GM19372 (cell line): ENCODE measurements around the gene ATAD3C.

Experiments used
- ATAC-seq: cut with Tn5 transposase; IDR thresholded peaks from one replicate; pipeline ENCODE4 v1.9.1; 2021; ENCODE audit warnings: mild to moderate bottlenecking, low read depth, moderate library complexity; ENCODE audit not compliant: unreplicated experiment

Gene ATAD3C

GRCh38 chr1:1430114-1430982 is 19.1 kb upstream of the ATAD3C start:
- ATAC-seq, result no peak

- no peak for ATAC-seq
Observed at GRCh38 chr1:1430992-1431844, 18.3 kb upstream of the ATAD3C start.

GRCh38 chr1:1431845-1432273 is 17.6 kb upstream of the ATAD3C start:
- no peak for ATAC-seq

- ATAC-seq, result no peak
Observed at GRCh38 chr1:1432274-1432950, 17.1 kb upstream of the ATAD3C start.

GRCh38 chr1:1432951-1433803 is 16.3 kb upstream of the ATAD3C start:
- ATAC-seq, result no peak

GRCh38 chr1:1433804-1434130 is 15.7 kb upstream of the ATAD3C start:
- ATAC-seq, result no peak

- no peak for ATAC-seq
Observed at GRCh38 chr1:1434131-1434823, 15.2 kb upstream of the ATAD3C start.

GRCh38 chr1:1434824-1435105 is 14.7 kb upstream of the ATAD3C start:
- ATAC-seq, result no peak

GRCh38 chr1:1435106-1435903 is 14.2 kb upstream of the ATAD3C start, which contains the start of gene VWA1:
Gene VWA1 (plus strand): TSS chr1:1435690. CDS start chr1:1435749, 59 bp downstream.
- ATAC-seq, result no peak

- ATAC-seq, result no peak
Observed at GRCh38 chr1:1435911-1436629, 13.4 kb upstream of the ATAD3C start.

- no peak for ATAC-seq
Observed at GRCh38 chr1:1436630-1437032, 12.9 kb upstream of the ATAD3C start.

GRCh38 chr1:1437033-1437903 is 12.2 kb upstream of the ATAD3C start:
- no peak for ATAC-seq

- peak; percentile 58 for ATAC-seq
Observed at GRCh38 chr1:1437904-1438376, 11.5 kb upstream of the ATAD3C start.

GRCh38 chr1:1438531-1439381 is 10.7 kb upstream of the ATAD3C start:
- no peak for ATAC-seq

GRCh38 chr1:1439546-1440261 is 9.8 kb upstream of the ATAD3C start:
- no peak for ATAC-seq
